Stomach (tissue), 9 donors: ENCODE results near the gene CCDC137. TPM values are rescaled to one million over a fixed set of nuclear protein-coding genes. Genes with fewer than 3 reads are reported as not detected.

Source experiments
- DNase-seq, 2 donors: peaks; one replicate each; pipeline versions ENCODE4 v3.0.0 to v3.0.0-alpha.2; 2013 to 2019
- H3K27ac ChIP-seq, 5 donors: fragments of 200-600 bp in 4 of 5; sonication (generic) in 4 of 5; one replicate each; pipeline ENCODE4 v1.5.1; 2013 to 2019; ENCODE audit warnings: mild to moderate bottlenecking in 1 of 5, moderate library complexity in 1 of 5
- H3K27me3 ChIP-seq, 3 donors: fragments of 200-600 bp; sonication (generic); one replicate each; pipeline ENCODE4 v1.5.1; 2017 to 2019; ENCODE audit warnings: mixed run types in 1 of 3
- H3K36me3 ChIP-seq, 4 donors: fragments of 200-600 bp; sonication (generic); 1 replicate in 3 of 4; 2 replicates in 1 of 4; pipeline ENCODE4 v1.5.1; 2016 to 2019
- H3K4me1 ChIP-seq, 4 donors: fragments of 200-600 bp; sonication (generic); one replicate each; pipeline ENCODE4 v1.5.1; 2016 to 2019
- H3K4me3 ChIP-seq, 4 donors: fragments of 200-600 bp; sonication (generic) in 3 of 4; one replicate each; pipeline ENCODE4 v1.5.1; 2016 to 2019; ENCODE audit warnings: mild to moderate bottlenecking in 1 of 4
- H3K9me3 ChIP-seq, 4 donors: fragments of 200-600 bp; sonication (generic); one replicate each; pipeline ENCODE4 v1.5.1; 2016 to 2019
- CTCF ChIP-seq, 7 experiments: fragments of 450-650 bp in 4 of 7; fragments of 200-600 bp in 3 of 7; sonication (generic) in 3 of 7; IDR thresholded peaks; one replicate each; pipeline ENCODE4 v1.5.1; 2016 to 2019; ENCODE audit warnings: antibody characterized with exemption in 7 of 7, control low read depth in 2 of 7, mild to moderate bottlenecking in 1 of 7
- EP300 ChIP-seq: sonication (generic); formaldehyde crosslinking; IDR thresholded peaks from one replicate; pipeline ENCODE4 v1.6.1; 2017; ENCODE audit warnings: antibody characterized with exemption
- POLR2A ChIP-seq, 4 donors: fragments of 450-650 bp; IDR thresholded peaks; one replicate each; pipeline ENCODE4 v1.6.1; 2016; ENCODE audit warnings: antibody characterized with exemption in 4 of 4, control low read depth in 2 of 4, mild to moderate bottlenecking in 1 of 4, moderate library complexity in 1 of 4
- POLR2AphosphoS5 ChIP-seq, 3 donors: sonication (generic); formaldehyde crosslinking; IDR thresholded peaks; one replicate each; pipeline ENCODE4 v1.6.1; 2016; ENCODE audit warnings: antibody characterized with exemption in 3 of 3
- WGBS, 5 donors: extraction: QIAGEN DNeasy Blood & Tissue Kit in 3 of 5; methylation state at CpG; one replicate each; pipeline versions ENCODE4 v1.1.5 to v1.1.7; 2013 to 2018; 5-methylcytosine and 5-hydroxymethylcytosine counted together
- intact Hi-C: fragments of 100-400 bp; cut with DNase I; formaldehyde crosslinking; loops from one replicate; pipeline ENCODE4 v1.15.1; 2023; ENCODE audit warnings: low total_unique reads
- polyA plus RNA-seq, 3 donors: library from polyadenylated mRNA; stranded (reverse); fragments of 200-250 nt; gene quantifications; one replicate each; pipeline ENCODE4 v1.2.3, GENCODE V29; 2013
- total RNA-seq, 5 donors: library from RNA; depleted of rRNA; stranded (reverse); fragments of >200 nt; gene quantifications; one replicate each; pipeline versions ENCODE4 v1.1.0 to v1.2.3, GENCODE V29; 2014 to 2016
- donor health status: healthy with polysubstance abuse.
- donor health status: Bipolar disorder and iron deficiency.
- donor health status: healthy.

The CCDC137 gene
- total and polyA plus RNA-seq, 8 donors, result 0.58 to 279 (median 19.6) TPM

- Histone ChIP-seq H3K4me3 (no peak overlapping the region), H3K27me3 (peaks cover 22 to 65% (median 41%) of the 10 kb centered on the region in 3 donors), H3K4me1 (peaks cover 0 to 10% (median 5%) of the 10 kb centered on the region in 4 donors), H3K27ac (no peak overlapping the region), H3K9me3 (peaks cover 0 to 11% (median 9%) of the 10 kb centered on the region in 4 donors), H3K36me3 (peaks cover 0 to 5% (median 0%) of the 10 kb centered on the region in 4 donors)
- WGBS, 5 donors, result 6 to 11% (median 7%) methylated on average over 22 to 78 of the region's 78 CpGs
- DNase-seq, result no peak
- intact Hi-C loops, result no loop called here
- TF ChIP-seq POLR2A (IDR thresholded peaks at IDR 0.05) (no peak), CTCF (IDR thresholded peaks at IDR 0.05) (no peak), EP300 (no peak), POLR2AphosphoS5 (IDR thresholded peaks at IDR 0.05) (no peak)
Measured at GRCh38 chr17:81648013-81648706, 18.4 kb upstream of the CCDC137 start.

- no peak overlapping the region for H3K27ac ChIP-seq
- intact Hi-C loops, result no loop called here
- H3K27me3 ChIP-seq, result peaks cover 27 to 71% (median 41%) of the 10 kb centered on the region in 3 donors
- peaks cover 0 to 10% (median 5%) of the 10 kb centered on the region in 4 donors for H3K4me1 ChIP-seq
- TF ChIP-seq POLR2A (IDR thresholded peaks at IDR 0.05) (no peak), CTCF (IDR thresholded peaks at IDR 0.05) (no peak), EP300 (no peak), POLR2AphosphoS5 (IDR thresholded peaks at IDR 0.05) (no peak)
- DNase-seq, result no peak
- peaks cover 0 to 5% (median 0%) of the 10 kb centered on the region in 4 donors for H3K36me3 ChIP-seq
- WGBS, 5 donors, result 51 to 84% (median 64%) methylated on average over 13 to 14 of the region's 14 CpGs
- H3K4me3 ChIP-seq, result no peak overlapping the region
- peaks cover 0 to 11% (median 9%) of the 10 kb centered on the region in 4 donors for H3K9me3 ChIP-seq
Measured at GRCh38 chr17:81648707-81649085, 17.8 kb upstream of the CCDC137 start.

- 38 to 83% (median 73%) methylated on average over 5 to 9 of the region's 9 CpGs for WGBS, 5 donors
- Histone ChIP-seq H3K4me3 (no peak overlapping the region), H3K9me3 (peaks cover 0 to 11% (median 9%) of the 10 kb centered on the region in 4 donors), H3K4me1 (peaks cover 0 to 10% (median 5%) of the 10 kb centered on the region in 4 donors), H3K27me3 (peaks cover 27 to 93% (median 41%) of the 10 kb centered on the region in 3 donors), H3K27ac (no peak overlapping the region), H3K36me3 (no peaks in the 10 kb centered on the region)
- no peak for DNase-seq
- intact Hi-C loops, result no loop called here
- TF ChIP-seq CTCF (IDR thresholded peaks at IDR 0.05) (no peak), EP300 (no peak), POLR2A (IDR thresholded peaks at IDR 0.05) (no peak), POLR2AphosphoS5 (IDR thresholded peaks at IDR 0.05) (no peak)
Measured at GRCh38 chr17:81650951-81651350, 15.6 kb upstream of the CCDC137 start.

- peaks cover 0 to 14% (median 6%) of the 10 kb centered on the region in 4 donors for H3K4me1 ChIP-seq
- H3K9me3 ChIP-seq, result peaks cover 0 to 11% (median 9%) of the 10 kb centered on the region in 4 donors
- intact Hi-C loops, result no loop called here
- H3K4me3 ChIP-seq, result no peak overlapping the region
- no peaks in the 10 kb centered on the region for H3K36me3 ChIP-seq
- DNase-seq, result no peak
- peaks cover 27 to 94% (median 41%) of the 10 kb centered on the region in 3 donors for H3K27me3 ChIP-seq
- TF ChIP-seq POLR2A (IDR thresholded peaks at IDR 0.05) (no peak), POLR2AphosphoS5 (IDR thresholded peaks at IDR 0.05) (no peak), EP300 (no peak), CTCF (IDR thresholded peaks at IDR 0.05) (no peak)
- no peak overlapping the region for H3K27ac ChIP-seq
- WGBS, 5 donors, result 56 to 82% (median 67%) methylated on average over 8 to 10 of the region's 10 CpGs
Measured at GRCh38 chr17:81651692-81652091, 14.8 kb upstream of the CCDC137 start.
